ENCODE measurements around the gene ADAM33.

DNA sequence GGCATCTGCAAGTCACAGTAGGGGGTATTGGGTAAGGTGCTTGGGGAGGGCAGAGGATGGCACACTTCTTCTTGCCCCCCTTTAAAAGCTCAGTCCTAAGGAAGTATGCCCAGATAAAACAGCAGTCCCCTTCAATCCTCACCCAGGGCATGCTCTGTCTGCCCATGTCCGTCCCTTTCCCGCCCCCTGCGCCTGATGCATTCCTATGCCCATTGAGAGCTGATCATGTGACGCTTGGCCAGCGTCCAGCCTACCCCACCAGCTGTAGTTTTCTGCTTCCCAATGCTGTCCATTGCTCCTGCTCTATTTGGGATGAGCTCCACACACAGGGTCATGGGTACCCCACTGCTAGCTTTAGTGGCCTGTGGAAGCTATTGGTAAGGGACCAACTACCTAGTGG lies 22.3 kb upstream of the ADAM33 start:
- TF ChIP-seq, protein P1, sequence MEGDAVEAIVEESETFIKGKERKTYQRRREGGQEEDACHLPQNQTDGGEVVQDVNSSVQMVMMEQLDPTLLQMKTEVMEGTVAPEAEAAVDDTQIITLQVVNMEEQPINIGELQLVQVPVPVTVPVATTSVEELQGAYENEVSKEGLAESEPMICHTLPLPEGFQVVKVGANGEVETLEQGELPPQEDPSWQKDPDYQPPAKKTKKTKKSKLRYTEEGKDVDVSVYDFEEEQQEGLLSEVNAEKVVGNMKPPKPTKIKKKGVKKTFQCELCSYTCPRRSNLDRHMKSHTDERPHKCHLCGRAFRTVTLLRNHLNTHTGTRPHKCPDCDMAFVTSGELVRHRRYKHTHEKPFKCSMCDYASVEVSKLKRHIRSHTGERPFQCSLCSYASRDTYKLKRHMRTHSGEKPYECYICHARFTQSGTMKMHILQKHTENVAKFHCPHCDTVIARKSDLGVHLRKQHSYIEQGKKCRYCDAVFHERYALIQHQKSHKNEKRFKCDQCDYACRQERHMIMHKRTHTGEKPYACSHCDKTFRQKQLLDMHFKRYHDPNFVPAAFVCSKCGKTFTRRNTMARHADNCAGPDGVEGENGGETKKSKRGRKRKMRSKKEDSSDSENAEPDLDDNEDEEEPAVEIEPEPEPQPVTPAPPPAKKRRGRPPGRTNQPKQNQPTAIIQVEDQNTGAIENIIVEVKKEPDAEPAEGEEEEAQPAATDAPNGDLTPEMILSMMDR (IDR thresholded peaks at IDR 0.05 in 2 of 3, conservative IDR thresholded peaks at IDR 0.05 in 1 of 3; ENCODE audit: borderline replicate concordance in 1 of 3, insufficient read depth in 1 of 3, low read depth in 2 of 3, low read length in 2 of 3) = no peak
- TF ChIP-seq, protein P2, sequence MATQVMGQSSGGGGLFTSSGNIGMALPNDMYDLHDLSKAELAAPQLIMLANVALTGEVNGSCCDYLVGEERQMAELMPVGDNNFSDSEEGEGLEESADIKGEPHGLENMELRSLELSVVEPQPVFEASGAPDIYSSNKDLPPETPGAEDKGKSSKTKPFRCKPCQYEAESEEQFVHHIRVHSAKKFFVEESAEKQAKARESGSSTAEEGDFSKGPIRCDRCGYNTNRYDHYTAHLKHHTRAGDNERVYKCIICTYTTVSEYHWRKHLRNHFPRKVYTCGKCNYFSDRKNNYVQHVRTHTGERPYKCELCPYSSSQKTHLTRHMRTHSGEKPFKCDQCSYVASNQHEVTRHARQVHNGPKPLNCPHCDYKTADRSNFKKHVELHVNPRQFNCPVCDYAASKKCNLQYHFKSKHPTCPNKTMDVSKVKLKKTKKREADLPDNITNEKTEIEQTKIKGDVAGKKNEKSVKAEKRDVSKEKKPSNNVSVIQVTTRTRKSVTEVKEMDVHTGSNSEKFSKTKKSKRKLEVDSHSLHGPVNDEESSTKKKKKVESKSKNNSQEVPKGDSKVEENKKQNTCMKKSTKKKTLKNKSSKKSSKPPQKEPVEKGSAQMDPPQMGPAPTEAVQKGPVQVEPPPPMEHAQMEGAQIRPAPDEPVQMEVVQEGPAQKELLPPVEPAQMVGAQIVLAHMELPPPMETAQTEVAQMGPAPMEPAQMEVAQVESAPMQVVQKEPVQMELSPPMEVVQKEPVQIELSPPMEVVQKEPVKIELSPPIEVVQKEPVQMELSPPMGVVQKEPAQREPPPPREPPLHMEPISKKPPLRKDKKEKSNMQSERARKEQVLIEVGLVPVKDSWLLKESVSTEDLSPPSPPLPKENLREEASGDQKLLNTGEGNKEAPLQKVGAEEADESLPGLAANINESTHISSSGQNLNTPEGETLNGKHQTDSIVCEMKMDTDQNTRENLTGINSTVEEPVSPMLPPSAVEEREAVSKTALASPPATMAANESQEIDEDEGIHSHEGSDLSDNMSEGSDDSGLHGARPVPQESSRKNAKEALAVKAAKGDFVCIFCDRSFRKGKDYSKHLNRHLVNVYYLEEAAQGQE (IDR thresholded peaks at IDR 0.05; ENCODE audit: low read depth) = no peak
- TF ChIP-seq SRF (IDR thresholded peaks at IDR 0.05; ENCODE audit: low read depth) (no peak), TCF7L2 (IDR thresholded peaks at IDR 0.05; ENCODE audit: borderline replicate concordance, extremely low read depth, insufficient read depth, insufficient read length) (no peak)

All from HCT116 (cell line).